ENCODE results near the gene ALDH4A1.

ALDH4A1 gene, protein sequence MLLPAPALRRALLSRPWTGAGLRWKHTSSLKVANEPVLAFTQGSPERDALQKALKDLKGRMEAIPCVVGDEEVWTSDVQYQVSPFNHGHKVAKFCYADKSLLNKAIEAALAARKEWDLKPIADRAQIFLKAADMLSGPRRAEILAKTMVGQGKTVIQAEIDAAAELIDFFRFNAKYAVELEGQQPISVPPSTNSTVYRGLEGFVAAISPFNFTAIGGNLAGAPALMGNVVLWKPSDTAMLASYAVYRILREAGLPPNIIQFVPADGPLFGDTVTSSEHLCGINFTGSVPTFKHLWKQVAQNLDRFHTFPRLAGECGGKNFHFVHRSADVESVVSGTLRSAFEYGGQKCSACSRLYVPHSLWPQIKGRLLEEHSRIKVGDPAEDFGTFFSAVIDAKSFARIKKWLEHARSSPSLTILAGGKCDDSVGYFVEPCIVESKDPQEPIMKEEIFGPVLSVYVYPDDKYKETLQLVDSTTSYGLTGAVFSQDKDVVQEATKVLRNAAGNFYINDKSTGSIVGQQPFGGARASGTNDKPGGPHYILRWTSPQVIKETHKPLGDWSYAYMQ

DNA sequence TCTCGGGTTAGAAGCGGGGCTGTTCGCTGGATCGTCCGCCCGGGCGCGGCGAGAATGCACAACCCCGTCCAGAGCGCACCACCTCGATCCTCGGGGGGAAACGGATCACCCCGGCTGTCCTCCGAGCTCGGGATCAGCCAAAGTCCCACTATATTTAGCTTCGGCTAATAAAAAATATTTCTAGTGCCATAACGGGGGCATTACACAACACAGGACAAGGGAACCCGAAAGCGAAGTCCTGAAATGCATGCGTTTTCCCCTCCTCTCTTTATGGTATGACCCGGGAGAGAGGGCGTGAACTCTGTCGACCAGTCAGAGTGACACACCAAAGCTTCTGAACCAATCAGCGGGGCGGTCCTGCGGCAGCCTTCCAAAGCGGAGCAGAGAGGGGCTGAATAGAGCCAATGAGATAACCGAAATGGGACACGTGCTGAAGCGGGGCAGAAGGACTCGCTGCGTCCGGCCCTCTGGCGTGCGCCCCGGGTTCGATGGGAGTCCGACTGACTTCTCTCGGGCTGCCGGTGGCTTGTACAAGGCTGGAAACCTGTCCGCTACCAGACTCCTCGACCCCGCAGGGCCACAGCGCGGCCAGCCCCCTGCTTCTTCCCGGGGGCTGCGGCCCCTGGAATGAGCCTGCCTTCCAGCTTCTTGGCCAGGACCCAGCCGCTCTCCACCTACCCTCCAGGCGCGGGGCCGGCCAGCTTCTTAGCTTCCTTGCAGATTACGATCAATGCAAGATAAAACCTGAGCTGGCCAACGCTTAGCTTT is at the start of gene ALDH4A1:
Gene ALDH4A1 (minus strand): TSS at position 33 of the 768 bp plus-strand sequence. CDS start 32 bp downstream, at position 1.
- Mint-ChIP-seq H3K36me3 (peaks cover 55% of the 10 kb centered on the region), H3K4me3 (peak within 1 kb of the TSS; percentile 96), H3K9me3 (no peaks in the 10 kb centered on the region), H3K27ac (peak within 1 kb of the TSS; percentile 98), H3K4me1 (peaks cover 24% of the 10 kb centered on the region)
- DNase-seq (ENCODE audit: low spot score in 2 of 2) (peak; percentile 78 to 93), ATAC-seq (peak; percentile 98)

DNA sequence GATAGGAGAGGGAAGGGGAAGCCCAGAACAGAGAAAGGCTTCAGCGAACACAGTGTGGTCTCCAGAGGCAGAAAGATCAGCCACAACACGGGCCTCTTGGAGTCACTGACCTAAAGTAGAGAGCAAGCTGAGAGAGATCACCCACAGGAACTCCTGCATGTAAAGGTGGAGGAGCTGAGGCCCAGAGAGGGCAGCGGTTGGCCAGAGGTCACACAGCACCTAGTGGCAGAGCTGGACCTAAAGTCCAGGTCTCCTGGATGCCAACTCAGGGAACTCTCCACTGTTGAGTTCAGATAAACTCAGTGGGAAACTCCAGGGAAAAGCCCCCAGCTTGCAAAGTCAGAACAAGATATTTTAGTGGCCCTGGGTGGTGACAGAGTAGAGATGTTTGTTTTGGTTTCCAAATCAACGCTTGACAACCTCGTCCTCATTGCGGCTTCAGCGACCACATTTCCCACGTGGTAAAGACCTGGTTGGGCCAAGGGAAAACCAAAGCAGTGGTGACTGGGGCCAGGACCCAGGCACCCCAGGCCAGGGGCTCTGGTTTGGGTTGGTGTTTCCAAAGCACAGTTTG is 49.5 kb upstream of the ALDH4A1 start:
- Mint-ChIP-seq H3K27ac (peak overlapping the region; percentile 99), H3K36me3 (peaks cover 78% of the 10 kb centered on the region), H3K9me3 (no peaks in the 10 kb centered on the region), H3K4me1 (peaks cover 81% of the 10 kb centered on the region), H3K4me3 (peak overlapping the region; percentile 79)
- peak; percentile 81 to 96 for DNase-seq (ENCODE audit: low spot score in 2 of 2)
- peak; percentile 73 for ATAC-seq

DNA sequence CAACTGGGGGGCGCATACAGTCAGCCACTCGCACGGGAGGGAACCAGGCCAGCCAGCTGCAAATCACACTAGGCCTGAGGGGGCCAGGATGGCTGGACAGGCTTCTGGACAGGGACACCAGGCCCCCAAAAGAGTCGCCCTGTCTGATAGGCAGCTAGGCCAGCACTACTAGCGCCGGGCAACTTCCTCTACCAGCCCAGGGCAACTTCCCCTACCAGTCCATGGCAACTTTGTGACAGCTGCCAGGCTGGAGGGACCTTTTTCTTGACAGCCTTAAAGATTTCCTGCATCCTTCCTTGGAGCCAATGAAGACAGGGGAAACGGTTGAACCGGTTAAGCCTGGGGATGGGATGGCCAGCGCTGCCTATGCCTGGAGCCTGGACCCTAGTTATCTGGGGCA is 49.1 kb upstream of the ALDH4A1 start:
- peaks cover 76% of the 10 kb centered on the region for H3K36me3 Mint-ChIP-seq
- peak; percentile 1 for ATAC-seq
- DNase-seq (ENCODE audit: low spot score in 2 of 2) = peak in 1 of 2 donors; percentile 80
- H3K9me3 Mint-ChIP-seq = no peaks in the 10 kb centered on the region
- H3K4me3 Mint-ChIP-seq = peak overlapping the region; percentile 79
- peaks cover 83% of the 10 kb centered on the region for H3K4me1 Mint-ChIP-seq
- H3K27ac Mint-ChIP-seq = peak overlapping the region; percentile 99

DNA sequence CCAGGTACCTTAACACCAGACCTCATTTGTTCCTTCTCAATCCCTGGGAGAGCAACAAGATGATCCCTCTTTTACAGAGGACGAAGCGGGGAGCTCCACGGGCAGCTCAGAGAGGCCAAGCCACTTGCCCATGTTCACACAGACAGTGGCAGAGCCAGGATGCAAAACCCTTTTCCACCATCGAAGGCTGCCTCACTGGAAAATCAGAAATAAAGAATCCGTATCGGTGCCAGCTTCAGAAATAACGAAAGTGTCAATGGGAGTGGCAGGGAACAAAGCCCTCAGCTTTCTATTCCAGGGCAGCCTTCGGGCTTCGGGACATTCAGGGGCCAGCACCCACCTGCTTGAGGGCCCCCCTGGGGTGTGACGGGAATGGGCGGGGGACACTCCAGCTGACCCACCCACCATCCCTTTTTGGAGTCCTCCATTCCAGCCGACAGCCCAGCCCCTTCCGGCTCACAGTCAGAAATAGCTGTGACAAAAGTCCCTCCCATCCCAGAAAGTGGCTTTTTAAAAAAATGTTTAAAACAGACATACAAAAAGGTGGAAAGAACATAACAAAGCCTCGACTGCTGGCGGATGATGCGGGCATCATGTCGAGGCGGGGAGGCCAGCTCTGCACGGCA is 48.2 kb upstream of the ALDH4A1 start:
- ATAC-seq = no peak
- Mint-ChIP-seq H3K4me3 (peak overlapping the region; percentile 79), H3K9me3 (no peaks in the 10 kb centered on the region), H3K36me3 (peaks cover 76% of the 10 kb centered on the region), H3K4me1 (peaks cover 88% of the 10 kb centered on the region), H3K27ac (peak overlapping the region; percentile 99)
- peak in 1 of 2 donors; percentile 75 for DNase-seq (ENCODE audit: low spot score in 2 of 2)

DNA sequence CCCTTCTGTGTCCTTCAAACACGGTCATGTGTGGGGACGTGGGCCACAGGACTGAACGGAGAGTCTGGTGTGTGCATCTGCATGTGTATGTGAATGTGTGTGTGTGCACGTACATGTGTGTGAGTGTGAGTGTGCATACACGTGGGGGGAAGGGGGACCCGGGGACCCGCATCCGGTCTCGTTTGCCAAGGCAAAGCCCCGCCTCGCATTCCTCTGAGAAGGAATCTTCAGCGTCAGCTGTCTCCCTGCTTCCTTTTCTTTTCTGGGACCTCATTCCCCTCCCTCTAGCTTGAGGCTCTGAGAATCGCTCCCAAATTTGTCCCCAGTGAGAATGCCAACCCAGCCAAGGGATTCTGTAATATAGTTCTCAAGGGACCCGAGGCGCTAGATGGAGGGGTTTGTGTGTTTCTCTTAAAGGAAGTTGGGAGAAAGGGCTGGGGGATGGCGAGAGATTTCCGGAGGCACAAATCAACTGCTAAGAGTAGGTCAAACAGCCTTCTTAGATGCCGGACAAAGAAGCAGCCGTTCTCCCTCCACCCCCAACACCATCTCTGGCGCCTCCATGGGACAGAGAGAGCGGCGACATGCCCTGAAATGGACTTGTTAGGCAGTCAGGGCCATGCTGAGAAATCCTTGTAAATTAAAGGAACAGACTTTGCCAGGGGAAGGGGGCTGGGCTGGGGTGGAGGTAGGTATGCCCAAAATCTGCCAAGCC is 47.5 kb upstream of the ALDH4A1 start:
- Mint-ChIP-seq H3K9me3 (no peaks in the 10 kb centered on the region), H3K36me3 (peaks cover 71% of the 10 kb centered on the region), H3K4me3 (peak overlapping the region; percentile 79), H3K4me1 (peaks cover 91% of the 10 kb centered on the region), H3K27ac (peak overlapping the region; percentile 99)
- DNase-seq (ENCODE audit: low spot score in 2 of 2) = no peak
- no peak for ATAC-seq

DNA sequence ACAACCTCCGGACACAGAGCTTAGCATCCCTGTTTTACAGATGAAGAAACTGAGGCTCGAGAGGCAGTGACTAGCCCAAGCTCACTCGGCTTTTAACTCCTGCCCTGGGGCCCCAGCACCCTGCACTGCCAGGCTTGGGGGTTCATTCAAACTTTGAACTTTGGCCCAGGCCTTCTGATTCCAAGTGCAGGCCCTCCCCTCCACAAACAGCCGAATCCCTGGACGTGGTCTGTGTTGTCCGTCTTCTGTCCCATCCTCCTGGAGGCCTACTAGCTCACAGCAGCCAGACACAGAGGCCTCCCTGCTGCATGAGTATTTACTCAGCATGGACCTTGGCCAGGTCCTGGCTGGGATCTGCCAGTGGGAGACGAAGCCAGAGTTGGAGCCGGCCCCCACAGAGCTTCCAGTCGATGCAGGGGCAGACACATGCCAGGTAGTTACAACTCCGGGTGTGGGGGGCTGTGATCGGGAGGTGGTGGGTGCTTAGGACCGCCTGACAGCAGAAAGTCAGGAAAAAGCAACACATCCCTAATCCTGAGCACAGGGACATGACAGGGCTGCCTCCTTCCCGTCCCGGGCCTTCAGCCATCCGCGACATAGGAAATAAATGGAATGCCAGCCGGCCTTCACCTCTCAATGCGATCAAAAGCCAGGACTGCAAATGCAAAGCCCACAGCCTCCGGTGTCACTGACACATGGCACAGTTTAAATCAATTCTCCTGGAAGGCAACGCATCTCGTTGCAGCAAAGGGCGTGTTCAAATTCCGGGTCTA is 46.7 kb upstream of the ALDH4A1 start:
- Mint-ChIP-seq H3K36me3 (peaks cover 63% of the 10 kb centered on the region), H3K27ac (peak overlapping the region; percentile 99), H3K4me1 (peaks cover 91% of the 10 kb centered on the region), H3K4me3 (peak overlapping the region; percentile 79), H3K9me3 (no peaks in the 10 kb centered on the region)
- no peak for ATAC-seq
- DNase-seq (ENCODE audit: low spot score in 2 of 2) = no peak

DNA sequence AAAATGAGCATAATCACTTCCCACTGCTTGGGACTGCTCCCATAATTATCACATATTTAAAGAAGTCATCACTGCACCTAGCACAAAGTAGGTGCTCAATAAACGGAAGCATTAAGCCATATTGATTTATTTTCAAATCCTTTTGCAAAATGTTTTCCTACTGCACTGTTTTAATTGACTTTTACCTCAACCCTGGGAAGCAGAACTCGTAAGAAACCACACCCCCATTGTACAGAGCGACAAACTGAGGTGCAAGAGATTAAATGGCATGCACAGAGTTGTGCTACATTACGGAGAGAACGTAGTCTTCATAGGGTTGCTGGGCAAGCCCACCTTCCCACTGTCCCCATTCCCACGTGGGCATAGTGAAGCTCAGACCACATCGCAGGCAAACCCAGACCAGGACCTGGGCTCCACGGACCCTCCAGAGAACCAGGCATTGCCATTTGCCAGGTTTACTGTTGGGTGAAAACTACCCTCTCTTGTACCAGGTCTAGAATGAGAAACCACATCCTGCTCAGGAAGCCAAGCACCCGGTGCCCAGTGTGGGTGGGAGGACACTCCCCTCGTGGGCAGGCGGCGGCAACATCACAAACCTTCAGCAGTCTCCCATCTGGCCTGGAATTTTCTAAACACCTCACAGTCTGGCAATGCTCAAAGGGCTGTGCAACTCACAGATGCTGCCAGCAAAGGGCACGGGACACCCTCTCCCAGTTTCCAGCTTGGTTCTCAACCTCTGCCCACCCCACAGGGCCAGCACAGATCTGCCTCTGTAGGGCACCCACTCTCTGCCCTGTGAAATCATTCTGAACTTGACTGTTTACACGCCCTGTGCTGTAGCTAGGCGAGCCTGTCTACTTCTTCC is 45.9 kb upstream of the ALDH4A1 start:
- peak; percentile 50 to 68 for DNase-seq (ENCODE audit: low spot score in 2 of 2)
- H3K36me3 Mint-ChIP-seq = peaks cover 60% of the 10 kb centered on the region
- peaks cover 91% of the 10 kb centered on the region for H3K4me1 Mint-ChIP-seq
- H3K27ac Mint-ChIP-seq = peak overlapping the region; percentile 99
- H3K9me3 Mint-ChIP-seq = no peaks in the 10 kb centered on the region
- H3K4me3 Mint-ChIP-seq = peak overlapping the region; percentile 79
- ATAC-seq = peak; percentile 53

DNA sequence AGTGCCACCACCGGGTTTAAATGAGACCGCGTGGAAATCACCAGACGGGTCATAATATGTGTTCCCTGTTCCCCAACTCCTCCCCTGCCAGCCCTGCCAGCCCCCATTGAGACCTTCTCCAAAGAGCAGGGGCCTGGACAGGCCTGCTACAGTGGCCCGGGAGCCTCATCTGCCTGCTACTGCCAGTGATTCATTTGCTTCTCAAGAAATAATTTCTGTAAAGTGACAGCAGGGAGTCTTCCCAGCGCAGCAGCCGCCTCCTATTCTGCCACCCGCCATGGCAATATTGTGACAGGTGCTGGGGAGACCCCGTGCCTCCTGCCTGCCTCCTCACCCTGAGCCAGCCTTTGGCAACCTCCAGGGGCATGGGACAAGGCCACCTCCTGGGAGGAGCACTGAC is 45.2 kb upstream of the ALDH4A1 start:
- Mint-ChIP-seq H3K4me1 (peaks cover 84% of the 10 kb centered on the region), H3K9me3 (no peaks in the 10 kb centered on the region), H3K27ac (peak overlapping the region; percentile 99), H3K36me3 (peaks cover 55% of the 10 kb centered on the region), H3K4me3 (peak overlapping the region; percentile 79)
- ATAC-seq = no peak
- no peak for DNase-seq (ENCODE audit: low spot score in 2 of 2)

DNA sequence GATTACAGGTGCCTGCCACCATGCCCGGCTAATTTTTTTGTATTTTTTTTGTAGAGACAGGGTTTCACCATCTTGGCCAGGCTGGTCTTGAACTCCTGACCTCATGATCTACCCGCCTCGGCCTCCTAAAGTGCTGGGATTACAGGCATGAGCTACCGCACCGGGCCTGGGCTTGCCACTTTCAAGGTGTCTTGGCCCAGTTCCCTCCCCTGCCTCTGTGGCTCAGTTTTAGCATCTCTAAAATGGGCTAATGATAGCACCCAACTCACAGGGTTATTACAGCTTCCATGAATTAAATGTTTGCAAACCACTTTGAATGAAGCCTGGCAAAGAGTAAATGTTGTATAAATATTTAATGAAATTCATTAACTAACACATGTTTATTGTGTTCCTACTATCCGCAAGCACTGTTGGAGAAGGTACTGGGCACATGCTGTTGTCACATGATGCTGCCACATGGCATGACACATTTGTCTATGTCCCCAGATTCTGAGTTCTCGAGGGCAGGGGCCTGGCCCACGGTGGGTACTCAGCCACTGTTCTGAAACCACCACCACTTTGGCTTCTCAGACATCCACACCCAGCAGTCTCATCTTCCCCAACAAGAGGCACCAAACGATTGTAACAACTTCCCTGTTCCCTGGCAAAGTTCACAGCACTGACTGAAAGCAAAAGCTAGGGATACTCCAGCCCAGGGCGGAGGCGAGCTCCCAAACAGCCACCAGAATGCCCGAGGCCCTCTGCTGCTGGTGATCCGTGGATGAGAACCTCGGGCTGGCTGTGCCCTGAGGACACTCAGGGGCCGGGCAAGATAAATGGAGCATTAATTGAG is 44.4 kb upstream of the ALDH4A1 start:
- H3K4me1 Mint-ChIP-seq = peaks cover 83% of the 10 kb centered on the region
- no peaks in the 10 kb centered on the region for H3K9me3 Mint-ChIP-seq
- DNase-seq (ENCODE audit: low spot score in 2 of 2) (no peak), ATAC-seq (no peak)
- peak overlapping the region; percentile 79 for H3K4me3 Mint-ChIP-seq
- peak overlapping the region; percentile 99 for H3K27ac Mint-ChIP-seq
- peaks cover 50% of the 10 kb centered on the region for H3K36me3 Mint-ChIP-seq

DNA sequence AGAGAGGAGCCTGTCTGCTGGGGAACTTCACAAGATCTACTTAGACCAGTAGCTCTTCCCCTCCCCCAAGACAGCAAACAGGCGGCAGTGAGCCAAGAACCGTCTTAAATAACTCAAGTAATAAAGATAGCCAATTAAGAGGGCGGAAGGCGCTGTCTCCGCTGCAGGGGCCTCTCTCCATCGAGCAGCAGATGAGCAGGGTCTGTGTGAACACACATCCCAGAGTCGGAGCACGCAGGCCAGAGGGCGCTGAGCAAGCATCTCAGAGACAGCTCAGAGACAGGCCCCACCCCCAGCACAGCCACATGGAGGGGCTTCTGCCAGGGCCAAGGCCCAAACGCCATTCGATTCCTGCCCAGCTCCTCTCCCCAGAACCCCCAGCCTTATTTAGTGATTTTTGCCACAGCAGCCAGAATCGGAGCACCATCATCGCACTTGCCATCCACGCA is 43.1 kb upstream of the ALDH4A1 start:
- DNase-seq (ENCODE audit: low spot score in 2 of 2) (no peak), ATAC-seq (no peak)
- Mint-ChIP-seq H3K36me3 (peaks cover 36% of the 10 kb centered on the region), H3K4me1 (peaks cover 88% of the 10 kb centered on the region), H3K9me3 (no peaks in the 10 kb centered on the region), H3K4me3 (peak overlapping the region; percentile 35), H3K27ac (peak overlapping the region; percentile 85)

DNA sequence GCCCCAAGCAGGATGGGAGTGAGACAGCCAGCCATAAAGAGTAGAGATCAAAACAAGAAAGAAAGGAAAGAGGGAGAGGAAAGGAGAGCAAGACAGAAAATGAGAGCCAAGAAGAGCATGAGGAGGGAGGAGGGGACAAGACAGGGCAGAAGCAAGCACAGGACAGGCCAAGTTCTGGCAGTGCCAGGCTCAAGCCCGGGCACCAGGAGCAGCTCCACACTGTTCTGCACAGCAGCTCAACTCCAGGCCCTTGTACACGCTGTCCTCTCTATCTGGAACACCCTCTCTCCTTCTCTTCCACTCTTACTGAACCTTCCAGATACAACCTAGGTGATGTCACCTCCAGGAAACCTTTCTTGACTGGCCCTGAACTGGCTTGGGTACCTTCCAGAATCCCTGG is 42.5 kb upstream of the ALDH4A1 start:
- Mint-ChIP-seq H3K4me1 (peaks cover 88% of the 10 kb centered on the region), H3K4me3 (peak overlapping the region; percentile 35), H3K9me3 (no peaks in the 10 kb centered on the region)

DNA sequence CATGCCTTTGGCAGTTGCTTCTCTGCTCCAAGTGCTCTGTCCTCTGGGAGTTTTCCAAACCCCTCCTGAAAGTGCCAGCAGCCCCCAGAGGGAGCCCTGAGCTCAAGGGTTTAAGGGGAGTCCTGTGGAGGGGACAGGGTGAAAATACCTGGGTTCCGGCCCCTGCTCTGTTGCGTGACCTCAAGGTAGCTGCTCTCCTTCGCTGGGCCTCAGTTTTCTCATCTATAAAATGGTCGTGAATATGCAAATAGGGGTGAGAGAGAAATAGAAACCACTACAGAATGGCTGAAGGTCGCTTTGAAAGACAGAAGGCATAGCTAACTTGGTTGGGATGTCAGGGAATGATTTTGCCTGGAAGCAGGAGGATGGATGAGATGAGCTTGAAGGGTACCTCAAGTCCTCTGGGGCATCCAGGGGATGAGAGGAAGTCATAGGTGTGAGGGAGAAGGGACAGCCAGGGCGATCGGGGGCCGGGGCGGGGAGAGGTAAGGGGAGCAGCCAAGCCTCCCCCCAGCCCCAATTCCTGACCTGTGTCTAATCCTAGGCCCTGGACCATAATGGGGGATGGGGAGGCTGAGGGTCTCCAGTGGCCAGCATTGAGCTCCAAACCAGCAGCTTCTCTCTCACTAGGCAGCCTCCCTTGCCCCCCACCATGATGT is 41.7 kb upstream of the ALDH4A1 start:
- DNase-seq (ENCODE audit: low spot score in 2 of 2) (no peak), ATAC-seq (no peak)
- Mint-ChIP-seq H3K4me3 (peak overlapping the region; percentile 4), H3K4me1 (peaks cover 88% of the 10 kb centered on the region), H3K27ac (peak overlapping the region; percentile 85), H3K9me3 (no peaks in the 10 kb centered on the region), H3K36me3 (peaks cover 27% of the 10 kb centered on the region)

More for the DNA sequence above, 42.5 kb upstream of the ALDH4A1 start:
- H3K27ac Mint-ChIP-seq = peak overlapping the region; percentile 85
- no peak for ATAC-seq
- peaks cover 32% of the 10 kb centered on the region for H3K36me3 Mint-ChIP-seq
- DNase-seq (ENCODE audit: low spot score in 2 of 2) = no peak
